Measurements from ENCODE around the gene TAS2R60. TPM values are rescaled to one million over a fixed set of nuclear protein-coding genes. Genes with fewer than 3 reads are reported as not detected.

TAS2R60 gene
- total and polyA plus RNA-seq, 9 of the 15 experiments (the other 6 are each of a cell fraction or from before 2014, with no cell fraction given) = 0.08 TPM; not detected in 8

DNA sequence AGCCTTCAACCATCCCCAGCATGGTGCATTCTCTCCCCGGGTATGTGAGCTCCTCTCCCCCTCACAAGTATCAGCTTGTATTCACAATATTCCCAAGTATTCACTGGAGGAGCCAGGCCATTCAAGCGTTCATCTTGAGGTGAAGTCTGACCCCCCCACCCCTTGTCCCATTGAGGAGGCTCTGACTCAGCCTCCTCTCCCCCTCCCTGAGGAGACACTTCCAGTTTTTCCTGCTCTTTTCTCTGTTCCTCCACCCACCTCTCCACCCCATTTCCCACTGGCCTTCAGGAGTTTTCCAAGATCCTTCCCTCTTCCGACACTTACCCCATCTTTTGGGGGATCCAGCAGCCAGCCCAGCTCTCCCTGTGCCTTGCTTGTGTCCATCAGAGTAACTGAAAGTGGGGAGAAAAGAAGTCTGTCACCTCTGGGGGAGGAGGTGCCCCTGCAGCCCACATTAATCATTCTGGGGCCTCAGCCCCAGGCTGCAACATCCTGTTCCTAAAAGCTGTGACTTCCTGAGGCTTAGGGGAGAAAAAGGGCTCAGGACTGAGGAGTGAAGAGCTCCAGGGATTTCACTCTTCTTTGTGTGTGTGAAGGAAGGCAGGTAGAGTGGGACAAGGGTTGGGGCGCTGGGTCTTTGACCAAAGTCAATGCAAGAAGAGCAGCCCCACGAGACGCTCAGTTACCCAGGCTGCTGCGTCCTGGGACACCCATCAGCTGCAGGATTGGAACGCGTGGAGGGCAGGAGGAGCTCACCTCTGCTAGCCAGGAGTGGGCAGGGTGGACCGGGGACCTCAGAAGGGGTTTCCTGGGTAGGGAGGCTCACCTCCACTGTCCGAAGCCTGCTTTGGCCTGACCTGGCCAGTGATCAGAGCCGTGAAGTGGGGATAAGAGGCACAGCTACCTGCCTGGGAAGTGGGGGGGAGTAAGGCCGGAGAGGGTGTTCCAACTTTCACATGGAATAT lies 35.7 kb upstream of the TAS2R60 start:
- H4K20me1 ChIP-seq (replicated peaks; ENCODE audit: control insufficient read depth, insufficient read depth, low read length) = 0 out of 2 replicates have a peak, but pooled peaks cover 3% of the 10 kb centered on the region
- no peaks in the 10 kb centered on the region for H3K9me3 ChIP-seq (replicated peaks; ENCODE audit: control insufficient read depth, insufficient read depth, low read depth, low read length)
- no peak overlapping the region for H2AFZ ChIP-seq (ENCODE audit: low read depth, low read length)
- in situ Hi-C loops (cut with MboI) = no loop called here
- peaks cover 0 to 7% of the 10 kb centered on the region in 2 experiments; a peak in 3 of 5 replicates for H3K4me1 ChIP-seq (replicated peaks in 1 of 2; ENCODE audit: control insufficient read depth in 2 of 2, insufficient read depth in 2 of 2, low read length in 2 of 2)
- TF ChIP-seq GABPA (tag; conservative IDR thresholded peaks at IDR 0.05; ENCODE audit: low read depth) (0 out of 2 replicates have a peak, but pooled peaks have one; percentile 24), MEIS2 (IDR thresholded peaks at IDR 0.05; ENCODE audit: partially characterized antibody) (peak; percentile 59), FOXJ2 (tag; IDR thresholded peaks at IDR 0.05) (no peak), ETV1 (tag; conservative IDR thresholded peaks at IDR 0.05; ENCODE audit: low read depth) (peak; percentile 49; the same call in 1 of the 2 replicates), CBX2 (IDR thresholded peaks at IDR 0.05; ENCODE audit: insufficient read depth, low read length, poor library complexity, severe bottlenecking) (no peak), EGR1 (conservative IDR thresholded peaks at IDR 0.05) (no peak)
- TF ChIP-seq, protein P1, sequence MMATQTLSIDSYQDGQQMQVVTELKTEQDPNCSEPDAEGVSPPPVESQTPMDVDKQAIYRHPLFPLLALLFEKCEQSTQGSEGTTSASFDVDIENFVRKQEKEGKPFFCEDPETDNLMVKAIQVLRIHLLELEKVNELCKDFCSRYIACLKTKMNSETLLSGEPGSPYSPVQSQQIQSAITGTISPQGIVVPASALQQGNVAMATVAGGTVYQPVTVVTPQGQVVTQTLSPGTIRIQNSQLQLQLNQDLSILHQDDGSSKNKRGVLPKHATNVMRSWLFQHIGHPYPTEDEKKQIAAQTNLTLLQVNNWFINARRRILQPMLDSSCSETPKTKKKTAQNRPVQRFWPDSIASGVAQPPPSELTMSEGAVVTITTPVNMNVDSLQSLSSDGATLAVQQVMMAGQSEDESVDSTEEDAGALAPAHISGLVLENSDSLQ (IDR thresholded peaks at IDR 0.05) = peak; percentile 37
- TF ChIP-seq, protein P2, sequence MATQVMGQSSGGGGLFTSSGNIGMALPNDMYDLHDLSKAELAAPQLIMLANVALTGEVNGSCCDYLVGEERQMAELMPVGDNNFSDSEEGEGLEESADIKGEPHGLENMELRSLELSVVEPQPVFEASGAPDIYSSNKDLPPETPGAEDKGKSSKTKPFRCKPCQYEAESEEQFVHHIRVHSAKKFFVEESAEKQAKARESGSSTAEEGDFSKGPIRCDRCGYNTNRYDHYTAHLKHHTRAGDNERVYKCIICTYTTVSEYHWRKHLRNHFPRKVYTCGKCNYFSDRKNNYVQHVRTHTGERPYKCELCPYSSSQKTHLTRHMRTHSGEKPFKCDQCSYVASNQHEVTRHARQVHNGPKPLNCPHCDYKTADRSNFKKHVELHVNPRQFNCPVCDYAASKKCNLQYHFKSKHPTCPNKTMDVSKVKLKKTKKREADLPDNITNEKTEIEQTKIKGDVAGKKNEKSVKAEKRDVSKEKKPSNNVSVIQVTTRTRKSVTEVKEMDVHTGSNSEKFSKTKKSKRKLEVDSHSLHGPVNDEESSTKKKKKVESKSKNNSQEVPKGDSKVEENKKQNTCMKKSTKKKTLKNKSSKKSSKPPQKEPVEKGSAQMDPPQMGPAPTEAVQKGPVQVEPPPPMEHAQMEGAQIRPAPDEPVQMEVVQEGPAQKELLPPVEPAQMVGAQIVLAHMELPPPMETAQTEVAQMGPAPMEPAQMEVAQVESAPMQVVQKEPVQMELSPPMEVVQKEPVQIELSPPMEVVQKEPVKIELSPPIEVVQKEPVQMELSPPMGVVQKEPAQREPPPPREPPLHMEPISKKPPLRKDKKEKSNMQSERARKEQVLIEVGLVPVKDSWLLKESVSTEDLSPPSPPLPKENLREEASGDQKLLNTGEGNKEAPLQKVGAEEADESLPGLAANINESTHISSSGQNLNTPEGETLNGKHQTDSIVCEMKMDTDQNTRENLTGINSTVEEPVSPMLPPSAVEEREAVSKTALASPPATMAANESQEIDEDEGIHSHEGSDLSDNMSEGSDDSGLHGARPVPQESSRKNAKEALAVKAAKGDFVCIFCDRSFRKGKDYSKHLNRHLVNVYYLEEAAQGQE (IDR thresholded peaks at IDR 0.05; ENCODE audit: borderline replicate concordance) = no peak
- TF ChIP-seq, protein P2 (CRISPR knock-in tag; IDR thresholded peaks at IDR 0.05; ENCODE audit: low read depth) = no peak
- ChIA-PET CTCF (ENCODE audit: low intra/inter-chr PET ratio) (no interaction called here), POLR2A (interaction anchor here (0.5 to 10.7 kb wide), 7 partner anchors 16 to 179 kb away, joined by 3 to 131 read pairs (median 4); no protein-coding TSS in a partner anchor)
- H3K9ac ChIP-seq (ENCODE audit: insufficient read depth in 1 of 2, low read depth in 2 of 2, low read length in 2 of 2) = peak overlapping the region in 1 of 2 experiments; percentile 17; a peak in 1 of 4 replicates
- H3K4me3 ChIP-seq = no peak overlapping the region
- FAIRE-seq = no peak
- intact Hi-C loops (cut with micrococcal nuclease) = no loop called here
- no peaks in the 10 kb centered on the region for H3K36me3 ChIP-seq (ENCODE audit: control insufficient read depth, insufficient read depth, low read length)
- 19% methylated on average over 13 of the region's 13 CpGs for WGBS (ENCODE audit: insufficient coverage, low coverage, missing lambda C conversion rate)
- H3K27ac ChIP-seq (ENCODE audit: extremely low read depth, low read depth, low read length) = no peak overlapping the region
- peak in 1 of 4 experiments; percentile 35 for DNase-seq (ENCODE audit: extremely low read depth in 1 of 4, low spot score in 3 of 4)
- BruUV-seq (replicated peaks) = no TSS peak
- no peak overlapping the region for H3K4me2 ChIP-seq (ENCODE audit: insufficient read depth, low read length)
- H3K79me2 ChIP-seq (ENCODE audit: control insufficient read depth, insufficient read depth, low read length) = no peaks in the 10 kb centered on the region
- ATAC-seq = peak; percentile 17
- H3K27me3 ChIP-seq (ENCODE audit: control insufficient read depth in 2 of 2, insufficient read depth in 2 of 2, low read length in 2 of 2) = peaks cover 42 to 57% of the 10 kb centered on the region in 2 experiments
- H3K9me1 ChIP-seq (ENCODE audit: control insufficient read depth, insufficient read depth, low read length) = no peaks in the 10 kb centered on the region
